GM18511 (cell line): ENCODE data around the gene C17orf75.
"Not testable (repeated sequence)": the region's sequence is repeated elsewhere in the genome, so short reads cannot be mapped to it uniquely, and the experiment has no call there.

Source experiments
- ATAC-seq: cut with Tn5 transposase; IDR thresholded peaks from one replicate; pipeline ENCODE4 v1.9.1; 2021; ENCODE audit warnings: mild to moderate bottlenecking, moderate library complexity; ENCODE audit not compliant: unreplicated experiment

The C17orf75 gene

DNA sequence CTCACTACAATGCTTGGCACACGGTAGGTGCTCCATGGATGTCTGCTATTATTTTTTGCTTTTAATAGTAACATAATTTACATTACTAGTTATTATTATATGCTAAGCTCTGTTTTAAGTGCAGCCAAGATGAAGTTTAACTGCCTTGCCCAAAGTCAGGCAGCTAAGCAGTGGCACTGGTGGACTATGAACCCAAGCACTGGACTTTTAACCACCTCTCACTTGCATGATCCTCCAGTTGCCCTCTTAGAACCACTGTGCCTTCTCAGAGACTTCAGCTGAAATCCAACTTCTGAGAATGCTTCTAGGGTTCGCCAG is 6.5 kb upstream of the C17orf75 start:
- no peak for ATAC-seq

DNA sequence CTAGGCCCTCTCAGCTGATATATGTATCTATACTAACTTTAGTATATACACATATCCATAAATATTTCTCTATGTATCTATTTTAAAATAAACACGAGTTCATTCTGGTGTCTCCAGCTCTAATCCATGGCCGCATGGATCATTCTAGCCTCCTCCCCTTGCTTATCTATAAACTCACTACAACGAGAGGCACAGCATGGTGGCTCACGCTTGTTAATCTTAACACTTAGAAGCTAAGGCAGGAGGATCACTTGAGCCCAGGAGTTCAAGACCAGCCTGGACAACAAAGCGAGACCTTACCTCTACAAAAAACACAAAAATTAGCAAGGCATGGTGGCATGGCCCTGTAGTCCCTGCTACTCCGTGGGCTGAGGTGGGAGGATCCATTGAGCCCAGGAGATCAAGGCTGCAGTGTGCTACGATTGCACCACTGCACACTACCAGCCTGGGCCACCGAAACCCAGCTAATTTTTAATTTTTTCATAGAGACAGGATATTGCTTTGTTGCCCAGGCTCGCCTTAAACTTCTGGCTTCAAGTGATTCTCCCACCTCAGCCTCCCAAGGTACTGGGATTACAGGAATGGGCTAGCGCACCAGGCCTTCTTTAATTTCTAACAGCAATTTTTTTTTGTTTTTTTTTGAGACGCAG is 4.1 kb upstream of the C17orf75 start:
- ATAC-seq = no peak

DNA sequence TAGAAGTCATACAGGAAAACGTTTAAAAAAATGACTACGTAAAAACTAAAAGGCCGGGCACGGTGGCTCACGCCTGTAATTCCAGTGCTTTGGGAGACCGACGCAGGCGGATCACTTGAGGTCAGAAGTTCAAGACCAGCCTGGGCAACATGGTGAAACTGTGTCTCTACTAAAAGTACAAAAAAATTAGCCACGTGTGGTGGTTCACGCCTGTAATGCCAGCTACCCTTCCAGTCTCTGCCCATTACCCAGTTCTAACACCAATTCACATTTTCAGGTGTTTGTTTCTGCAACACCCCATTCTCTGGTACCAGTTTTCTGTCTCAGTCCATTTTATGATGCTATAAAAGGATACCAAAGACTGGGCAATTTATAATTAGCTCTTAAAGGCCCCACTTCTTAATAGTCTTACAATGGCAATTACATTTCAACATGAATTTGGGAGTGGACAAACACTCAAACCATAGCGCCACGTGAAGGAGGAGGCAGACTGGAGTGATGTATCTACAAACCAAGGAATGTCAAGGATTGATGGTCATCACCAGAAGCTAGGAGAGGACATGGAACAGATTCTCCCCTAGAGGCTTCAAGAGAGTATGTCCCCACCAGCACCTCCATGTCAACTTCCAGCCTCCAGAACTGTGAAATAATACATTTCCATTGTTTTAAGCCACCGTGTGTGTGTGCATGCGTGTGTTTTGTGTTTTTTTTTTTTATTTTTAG is 791 bp upstream of the C17orf75 start:
- ATAC-seq = no peak

DNA sequence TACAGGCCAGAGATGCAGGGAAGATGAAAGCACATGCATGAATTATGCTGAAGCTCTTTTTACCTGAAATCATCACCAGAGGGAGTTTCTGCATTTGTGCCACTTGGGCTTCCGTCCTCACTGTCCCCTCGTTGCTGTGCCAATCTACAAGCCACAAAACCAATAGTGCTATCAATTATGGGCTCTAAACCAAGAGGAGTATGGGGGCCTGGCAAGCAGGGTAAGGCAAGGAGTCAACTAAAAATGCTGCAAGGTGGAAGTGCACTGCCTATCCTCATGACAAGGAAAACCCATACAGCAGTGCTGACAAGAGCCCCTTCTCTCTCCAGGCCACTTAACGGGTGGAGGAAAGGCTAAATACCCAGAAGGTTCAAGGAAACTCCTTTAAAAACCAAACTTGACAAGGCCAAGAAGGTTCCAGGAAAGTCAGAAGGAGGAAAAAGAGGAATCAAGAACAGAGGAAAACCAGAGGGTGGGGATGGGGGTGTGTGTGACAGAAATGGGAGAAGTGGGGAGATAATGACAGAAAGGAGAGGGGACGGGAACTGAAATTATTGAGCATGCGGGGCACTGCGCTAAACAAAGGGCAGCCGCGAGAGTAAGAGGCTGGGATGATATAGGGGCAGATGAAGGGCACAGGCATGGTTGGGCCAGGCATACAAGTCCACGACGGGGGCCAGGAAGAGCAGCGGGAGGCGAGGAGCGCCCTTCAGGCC is 674 bp downstream of the C17orf75 start:
- ATAC-seq = peak; percentile 37

DNA sequence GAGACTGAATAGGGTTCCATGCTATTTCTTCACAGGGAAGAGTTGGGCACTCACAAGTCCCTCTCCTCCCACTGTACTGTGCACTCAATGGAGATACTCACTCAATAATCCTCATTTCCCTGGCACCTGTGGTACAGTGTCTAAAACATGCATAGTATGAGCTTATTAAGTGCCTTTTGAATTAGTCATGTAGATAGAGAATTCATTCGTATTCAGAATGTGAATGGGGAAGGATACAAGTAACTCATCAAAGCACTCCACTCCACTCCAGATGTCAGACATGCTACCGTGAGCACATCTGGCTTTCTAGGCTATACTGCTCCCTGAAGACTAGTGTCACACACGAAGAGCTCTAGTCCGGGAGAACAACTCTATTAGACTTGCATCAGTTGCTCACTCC is 6.3 kb downstream of the C17orf75 start:
- no peak for ATAC-seq

DNA sequence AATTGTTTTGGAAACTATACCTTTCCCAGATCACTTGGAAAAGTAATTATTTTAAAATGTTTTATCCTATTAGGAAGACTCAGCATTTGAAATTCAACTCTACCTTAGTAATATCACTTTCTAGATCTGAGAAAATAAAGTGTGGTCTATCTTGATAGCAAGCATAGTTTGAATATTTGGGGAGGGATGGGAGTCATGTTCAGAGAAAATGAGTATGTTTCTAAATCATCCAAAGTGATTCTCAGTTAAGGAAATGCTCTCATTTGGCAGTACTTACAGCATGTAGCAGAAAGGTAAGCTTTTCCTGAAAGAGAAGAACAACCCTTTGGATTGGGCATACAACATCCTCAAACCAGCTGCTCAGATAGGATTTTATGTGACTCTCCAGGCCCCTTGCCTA is 6.9 kb downstream of the C17orf75 start:
- no peak for ATAC-seq

DNA sequence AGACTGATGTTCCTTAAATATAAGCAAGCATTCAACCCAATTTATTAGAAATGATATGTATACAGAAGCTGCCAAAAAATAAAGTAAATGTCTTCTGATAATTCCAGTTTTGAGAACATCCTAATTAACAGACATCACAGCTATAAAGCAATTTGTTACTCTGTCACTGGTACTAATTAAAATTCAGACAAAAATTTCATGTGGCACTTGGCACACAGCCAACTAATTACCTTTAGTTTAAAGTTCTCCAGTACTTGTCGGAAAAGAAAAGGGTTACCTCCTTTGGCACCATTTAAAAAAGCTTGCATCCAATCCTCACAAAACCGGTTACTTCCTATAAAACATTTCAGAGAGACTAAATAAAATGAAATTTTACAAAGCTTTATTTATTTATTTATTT is 8.8 kb downstream of the C17orf75 start:
- no peak for ATAC-seq

DNA sequence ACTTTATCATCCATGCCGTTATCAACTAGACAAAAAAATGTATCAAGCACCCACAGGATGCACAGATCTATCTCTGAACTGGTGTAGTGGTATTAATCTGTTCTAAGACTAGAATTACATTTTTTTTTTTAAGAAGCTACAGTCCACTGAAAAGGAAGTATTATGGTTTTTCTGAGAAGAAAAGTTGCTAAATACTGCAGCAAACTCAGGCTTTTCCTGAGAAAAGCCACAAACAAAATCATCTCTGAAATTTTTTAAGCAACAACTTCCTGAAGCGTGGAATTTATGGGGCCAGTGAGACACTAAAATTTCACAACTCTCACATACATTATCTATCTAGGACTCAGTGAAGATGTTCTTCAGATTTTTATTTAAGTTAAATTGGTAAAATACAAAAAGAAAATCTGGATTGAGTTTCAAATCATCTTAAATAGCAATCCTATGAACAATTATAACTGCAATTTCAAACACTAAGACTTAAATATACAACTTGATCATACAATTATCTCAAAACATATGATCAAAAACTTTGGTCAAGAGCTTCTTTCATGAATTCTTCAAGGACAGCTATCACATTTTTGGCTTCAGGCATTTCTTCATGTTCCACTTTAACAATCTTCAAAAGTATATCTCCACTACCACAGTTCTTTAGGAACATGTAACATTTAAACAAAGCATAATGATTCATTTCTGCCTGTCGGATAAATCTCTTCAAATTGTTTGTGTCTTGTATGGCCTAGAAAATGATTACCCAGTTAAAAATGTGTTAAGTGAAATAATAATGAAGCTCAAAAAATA is 10.5 kb downstream of the C17orf75 start:
- ATAC-seq = no peak

DNA sequence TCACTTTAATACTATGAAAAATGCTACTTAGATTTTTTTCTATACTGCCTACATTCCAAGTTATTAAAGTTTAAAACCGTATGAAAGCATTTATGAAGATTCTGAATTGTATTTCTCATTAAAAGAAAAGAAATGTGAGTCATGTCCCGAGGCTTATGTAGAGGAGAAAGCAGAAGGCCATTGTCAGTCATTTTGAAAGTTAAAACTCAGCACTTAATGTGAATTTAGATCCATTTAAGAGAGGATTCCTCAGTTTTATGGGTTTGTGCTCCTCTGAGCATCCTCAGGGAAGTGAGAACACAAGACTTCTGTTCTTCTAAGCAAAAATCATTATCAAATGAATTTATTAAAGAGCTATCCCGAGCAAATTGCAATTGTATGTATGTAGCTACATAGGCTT is 11.8 kb downstream of the C17orf75 start:
- ATAC-seq = no peak

DNA sequence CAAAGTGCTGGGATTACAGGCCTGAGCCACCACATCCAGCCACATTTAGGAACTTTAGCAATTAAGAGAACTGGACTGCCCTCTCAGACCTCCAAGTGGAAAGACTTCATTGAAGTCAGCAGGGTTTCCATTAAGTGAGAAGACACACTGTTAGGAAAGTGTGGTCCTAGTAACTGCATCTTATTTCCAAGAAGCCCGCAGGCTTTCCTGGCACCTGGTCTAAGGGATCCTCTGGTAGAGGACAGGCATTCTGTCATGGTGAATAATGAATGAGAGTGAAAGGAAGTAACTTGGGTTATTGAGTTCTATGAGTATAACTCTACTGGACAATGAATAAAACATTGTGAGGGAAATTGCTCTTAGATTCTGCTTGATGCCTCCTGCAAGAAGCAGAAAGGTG is 14.1 kb downstream of the C17orf75 start:
- no peak for ATAC-seq

DNA sequence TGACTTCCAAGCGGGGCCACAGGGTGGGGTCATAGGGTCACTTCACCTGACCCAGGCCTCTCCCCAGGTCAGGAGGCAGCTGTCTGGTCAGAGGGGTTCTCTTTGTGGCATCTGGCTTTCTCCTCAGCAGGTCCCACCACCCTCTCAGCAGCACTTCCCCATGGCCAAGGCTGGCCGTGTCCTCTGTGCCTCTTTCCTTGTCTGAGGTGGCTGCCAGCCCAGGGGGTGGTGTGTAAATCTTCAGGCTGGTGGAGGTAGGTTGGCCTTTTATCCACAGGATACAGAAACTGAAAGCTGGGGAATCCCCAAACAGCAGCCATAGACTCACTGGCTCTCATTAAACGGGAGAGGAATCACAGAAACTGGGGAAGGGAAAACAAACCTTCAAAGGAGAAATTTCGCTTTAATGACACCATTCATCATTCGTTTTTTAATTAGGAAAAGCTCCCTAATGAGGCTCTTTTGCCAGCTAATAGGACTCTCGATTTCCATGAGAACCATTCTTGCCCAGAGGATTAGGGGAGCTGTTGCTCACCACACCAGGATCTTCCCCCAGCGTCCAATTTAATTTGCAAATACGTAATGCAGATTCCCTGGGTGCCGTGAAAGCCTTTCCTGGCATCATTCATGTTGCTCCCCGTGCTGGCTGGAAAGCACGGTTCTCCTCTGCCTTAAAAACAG is 18.0 kb downstream of the C17orf75 start:
- ATAC-seq = no peak

DNA sequence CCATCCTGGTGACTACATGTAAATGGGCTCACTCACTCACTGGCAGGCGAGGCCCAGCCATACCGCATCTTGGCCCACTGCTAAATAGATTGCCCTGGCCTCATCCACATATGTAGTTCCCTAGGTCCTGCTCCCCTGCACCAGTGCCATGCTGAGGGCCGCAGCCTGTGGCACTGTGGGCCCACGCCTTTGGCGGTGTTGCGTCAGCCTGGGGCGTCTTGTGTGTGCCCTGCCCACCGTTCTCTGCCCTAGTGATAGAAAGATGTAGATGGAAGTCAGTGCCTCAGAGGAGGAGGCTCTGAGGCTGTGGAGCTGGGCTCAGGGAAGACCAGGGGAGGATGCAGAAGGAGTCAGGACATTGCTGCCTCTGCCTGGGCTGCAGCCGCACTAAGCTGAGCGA is 18.9 kb downstream of the C17orf75 start:
- ATAC-seq = no peak

DNA sequence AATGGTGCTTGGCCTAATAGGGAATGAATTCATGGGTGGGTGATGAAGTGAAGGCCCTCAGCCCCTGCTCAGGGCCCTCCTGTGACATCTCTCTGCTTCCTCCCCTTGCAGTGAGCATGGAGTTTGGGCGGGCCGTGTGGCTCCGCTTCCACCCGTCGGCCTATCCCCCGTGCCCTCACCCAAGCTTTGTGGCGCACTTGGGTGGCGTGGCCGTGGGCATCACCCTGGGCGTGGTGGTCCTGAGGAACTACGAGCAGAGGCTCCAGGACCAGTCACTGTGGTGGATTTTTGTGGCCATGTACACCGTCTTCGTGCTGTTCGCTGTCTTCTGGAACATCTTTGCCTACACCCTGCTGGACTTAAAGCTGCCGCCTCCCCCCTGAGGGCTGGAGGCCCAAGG is 21.1 kb downstream of the C17orf75 start:
- no peak for ATAC-seq

DNA sequence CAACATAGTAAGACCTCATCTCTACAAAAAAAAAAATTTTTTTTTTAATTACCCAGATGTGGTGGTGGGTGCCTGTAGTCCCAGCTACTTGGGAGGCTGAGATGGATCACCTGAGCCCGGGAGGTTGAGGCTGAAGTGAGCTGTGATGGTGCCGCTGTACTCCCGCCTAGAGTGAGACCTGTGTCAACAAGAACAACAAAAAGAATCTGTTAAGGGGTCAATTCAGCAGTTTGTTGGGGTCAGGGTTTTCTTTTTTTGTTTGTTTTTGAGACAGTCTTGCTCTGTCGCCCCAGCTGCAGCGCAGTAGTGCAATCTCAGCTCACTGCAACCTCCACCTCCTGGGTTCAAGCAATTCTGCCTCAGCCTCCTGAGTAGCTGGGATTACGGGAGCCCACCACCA is 21.9 kb downstream of the C17orf75 start:
- not testable (repeated sequence) for ATAC-seq

DNA sequence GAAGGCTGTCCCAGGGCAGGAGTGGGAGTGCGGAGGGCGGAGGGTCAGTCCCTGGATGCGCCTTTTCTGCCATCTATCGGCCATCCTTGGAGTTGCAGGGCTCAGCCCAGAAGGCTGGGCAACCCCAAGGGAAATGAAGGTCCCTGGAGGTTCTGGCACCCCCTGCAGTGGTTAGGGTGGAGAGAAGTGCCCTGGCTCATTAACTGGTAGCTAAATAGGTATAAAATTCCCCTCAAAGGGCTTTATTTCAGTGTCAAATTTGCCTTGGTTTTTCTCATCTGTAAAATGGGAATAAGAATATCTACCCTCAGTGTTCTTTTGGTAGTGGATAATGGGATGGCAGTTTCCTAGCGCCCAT is 22.4 kb downstream of the C17orf75 start:
- ATAC-seq = peak; percentile 64

DNA sequence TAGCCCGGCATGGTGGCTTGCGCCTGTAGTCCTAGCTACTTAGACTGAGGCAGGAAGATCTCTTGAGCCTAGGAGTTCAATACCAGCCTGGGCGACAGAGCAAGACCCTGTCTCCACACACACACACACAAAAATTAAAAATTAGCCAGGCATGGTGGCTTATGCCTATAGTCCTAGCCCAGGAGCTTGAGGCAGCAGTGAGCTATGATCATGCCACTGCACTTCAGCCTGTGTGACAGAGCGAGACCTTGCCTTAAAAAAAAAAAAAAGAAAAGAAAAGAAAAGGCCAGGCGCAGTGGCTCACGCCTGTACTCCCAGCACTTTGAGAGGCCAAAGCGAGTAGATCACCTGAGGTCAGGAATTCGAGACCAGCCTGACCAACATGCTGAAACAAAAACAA is 23.9 kb downstream of the C17orf75 start:
- no peak for ATAC-seq

DNA sequence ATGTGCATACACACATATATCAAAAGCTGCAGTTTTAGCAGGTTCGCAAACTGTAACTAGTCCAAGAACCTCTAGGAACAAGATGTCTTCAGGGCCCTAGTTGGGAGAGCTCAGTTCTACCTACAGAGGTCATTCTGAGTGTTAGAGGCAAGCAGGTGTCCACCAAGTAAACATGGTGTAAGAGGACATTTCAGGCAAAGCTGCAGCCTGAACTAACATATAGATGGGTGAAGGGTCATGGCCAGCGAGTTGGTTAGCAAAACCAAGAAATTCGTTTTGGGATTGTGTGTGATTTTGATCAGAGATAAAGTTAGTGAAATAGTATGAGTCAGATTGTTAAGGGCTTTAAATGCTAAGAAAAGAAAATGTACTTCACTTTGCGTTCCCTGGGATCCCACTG is 24.6 kb downstream of the C17orf75 start:
- no peak for ATAC-seq

DNA sequence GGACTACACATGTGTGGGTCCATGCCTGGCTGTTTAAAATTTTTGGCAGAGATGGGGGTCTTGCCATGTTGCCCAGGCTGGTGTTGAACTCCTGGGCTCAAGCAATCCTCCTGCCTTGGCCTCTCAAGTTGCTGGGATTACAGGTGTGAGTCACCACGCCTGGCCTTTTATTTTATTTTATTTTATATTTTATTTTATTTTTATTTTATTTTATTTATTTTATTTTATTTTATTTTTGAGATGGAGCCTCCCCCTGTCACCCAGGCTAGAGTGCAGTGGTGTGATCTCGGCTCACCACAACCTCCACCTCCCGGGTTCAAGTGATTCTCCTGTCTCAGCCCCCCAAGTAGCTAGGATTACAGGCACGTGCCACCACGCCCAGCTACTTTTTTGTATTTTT is 25.3 kb downstream of the C17orf75 start:
- ATAC-seq = not testable (repeated sequence)

DNA sequence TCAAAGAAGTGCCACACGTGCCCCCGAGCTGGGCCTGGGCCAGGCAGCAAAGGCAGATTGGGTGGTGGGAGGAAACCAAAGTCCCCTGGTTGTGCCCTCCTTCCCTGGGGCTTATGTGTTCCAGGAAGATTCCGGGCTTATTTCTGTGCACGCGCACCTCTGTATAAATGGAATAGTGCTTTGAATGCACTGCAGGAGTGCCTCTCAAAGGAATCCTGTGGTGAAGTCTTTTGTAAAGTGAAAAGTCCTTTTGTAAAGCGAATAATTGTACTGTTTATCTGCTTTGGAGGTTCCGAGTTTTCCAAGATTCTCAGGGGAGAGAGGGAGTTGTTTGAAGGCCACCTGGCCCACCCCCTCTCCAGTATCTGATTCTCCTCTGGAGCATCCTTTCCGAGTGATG is 26.8 kb downstream of the C17orf75 start:
- no peak for ATAC-seq

DNA sequence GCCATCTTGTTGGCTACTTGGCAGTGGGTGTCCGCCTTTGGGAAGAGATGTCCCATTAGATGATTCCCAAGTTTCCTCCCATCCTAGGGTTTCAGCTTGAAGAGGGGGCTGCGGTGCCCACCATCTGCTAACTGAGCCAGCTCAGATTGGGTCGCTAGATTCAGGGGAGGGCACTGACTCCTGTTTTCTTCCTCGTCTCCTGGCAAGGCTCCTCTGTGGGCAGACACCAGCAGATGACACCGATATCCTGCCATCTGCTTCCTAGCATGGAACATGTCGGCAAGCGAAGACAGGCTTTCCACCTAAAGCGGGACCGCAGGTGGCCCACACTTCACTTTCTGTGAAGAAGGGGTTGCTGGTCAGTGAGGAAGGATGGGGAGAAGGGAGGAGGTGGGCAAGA is 27.3 kb downstream of the C17orf75 start:
- ATAC-seq = no peak

DNA sequence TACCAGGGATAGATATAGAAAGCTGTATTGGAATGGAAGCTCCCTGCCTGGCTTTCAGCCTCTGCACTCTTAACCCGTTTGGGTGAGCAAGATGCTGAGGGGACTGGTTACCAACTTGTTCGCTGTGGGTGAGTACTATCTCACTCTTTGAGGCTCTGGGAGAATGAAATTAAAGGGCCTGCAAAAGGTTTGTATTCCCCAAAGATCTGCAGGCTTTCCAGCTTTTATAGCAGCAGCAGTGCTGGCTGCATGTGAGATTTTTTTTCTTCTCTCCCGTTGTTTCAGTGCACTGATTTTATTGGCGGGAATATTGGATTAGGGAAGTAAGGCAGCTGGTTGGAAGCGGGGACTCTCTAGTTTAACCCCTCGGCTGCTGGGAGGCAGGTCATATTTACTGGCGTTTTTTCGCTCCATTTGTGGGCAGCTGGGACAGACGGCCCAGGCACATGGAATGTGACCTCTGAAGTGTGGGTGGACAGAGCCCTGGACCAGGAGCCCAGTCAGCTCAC is 30.9 kb downstream of the C17orf75 start:
- ATAC-seq = no peak
